ENCODE data around the gene TNNC1. TPM values are rescaled to one million over a fixed set of nuclear protein-coding genes. Genes with fewer than 3 reads are reported as not detected.
A peak's percentile ranks its signal among the peaks of the same experiment; 100 is the strongest.

Gene TNNC1
- total RNA-seq, 1 experiment from 2014 or later = 5.6 TPM

- Histone ChIP-seq H3K79me2 (ENCODE audit: insufficient read depth, low read length) (peaks cover 3% of the 10 kb centered on the region; the same call in 1 of the 2 replicates), H3K9me3 (ENCODE audit: control insufficient read depth, low read depth, low read length) (no peaks in the 10 kb centered on the region), H3K79me1 (ENCODE audit: insufficient read depth, low read depth, low read length, poor library complexity, severe bottlenecking) (peaks cover 4% of the 10 kb centered on the region), H4K5ac (ENCODE audit: insufficient read length, low read depth, low read length) (no peak overlapping the region), H3K18ac (ENCODE audit: insufficient read length, low read depth, low read length) (no peak overlapping the region), H2AFZ (ENCODE audit: low read length) (no peak overlapping the region), H2BK120ac (ENCODE audit: low read depth, low read length, poor library complexity, severe bottlenecking) (no peak overlapping the region), H4K8ac (replicated peaks; ENCODE audit: insufficient read length, low read depth, low read length) (no peak overlapping the region), H3K4ac (ENCODE audit: low read depth, low read length) (no peak overlapping the region), H3K4me1 (ENCODE audit: insufficient read depth, low read length) (no peaks in the 10 kb centered on the region), H3K56ac (ENCODE audit: insufficient read length, low read depth, low read length) (no peak overlapping the region), H3K14ac (ENCODE audit: insufficient read depth, low read length) (no peak overlapping the region), H2BK20ac (ENCODE audit: low read depth, low read length, poor library complexity, severe bottlenecking) (no peak overlapping the region), H3K27me3 (ENCODE audit: insufficient read depth, low read length) (no peaks in the 10 kb centered on the region), H3K23ac (ENCODE audit: insufficient read length, low read depth, low read length) (no peak overlapping the region), H3K27ac (ENCODE audit: insufficient read length, low read depth, low read length) (no peak overlapping the region), H3K9ac (ENCODE audit: extremely low read depth, insufficient read length, low read length) (no peak overlapping the region), H3T11ph (ENCODE audit: low read length) (no peak overlapping the region), H4K20me1 (ENCODE audit: control insufficient read depth, insufficient read depth, insufficient read length) (no peaks in the 10 kb centered on the region), H2BK5ac (ENCODE audit: insufficient read length, low read length) (no peak overlapping the region), H2BK15ac (ENCODE audit: low read depth, low read length) (no peak overlapping the region), H2AK5ac (ENCODE audit: insufficient read length, low read length) (no peak overlapping the region), H4K91ac (ENCODE audit: insufficient read length, low read depth, low read length) (no peak overlapping the region), H2BK12ac (ENCODE audit: insufficient read length, low read depth, low read length) (no peak overlapping the region), H3K23me2 (ENCODE audit: insufficient read length, low read depth, low read length, poor library complexity, severe bottlenecking) (peaks cover 17% of the 10 kb centered on the region), H3K4me2 (ENCODE audit: insufficient read depth, insufficient read length, low read length) (peak overlapping the region; percentile 74)
- Mint-ChIP-seq H3K27me3 (ENCODE audit: low read depth) (no peaks in the 10 kb centered on the region), H3K36me3 (ENCODE audit: insufficient read depth in 1 of 3, low read depth in 3 of 3) (peaks cover 22 to 50% (median 47%) of the 10 kb centered on the region in 3 experiments), H3K9me3 (no peaks in the 10 kb centered on the region; a peak in 1 of 5 replicates), H3K4me1 (peaks cover 18 to 21% of the 10 kb centered on the region in 2 experiments), H3K4me3 (peak overlapping the region; percentile 88 to 92), H3K27ac (no peak overlapping the region; a peak in 1 of 7 replicates)
- no peak for DNase-seq
- TF ChIP-seq CTCF (conservative IDR thresholded peaks at IDR 0.05) = no peak
- no CpG with 5 or more reads among the region's 8 CpGs for WGBS (ENCODE audit: extremely low coverage, insufficient read length, low lambda C conversion rate)
Observed at GRCh38 chr3:52408466-52408865, 45.4 kb downstream of the TNNC1 start.
